CD14-positive monocyte (primary cell): ENCODE measurements around the gene GLB1L3. TPM values are rescaled to one million over a fixed set of nuclear protein-coding genes. Genes with fewer than 3 reads are reported as not detected.

Experiments
- DNase-seq, 3 donors: peaks; one replicate each; pipeline ENCODE4 v3.0.0-alpha.2; 2011 to 2022
- H2AFZ ChIP-seq: 2 replicates; pipeline ENCODE4 v1.6.0; 2012; ENCODE audit warnings: mild to moderate bottlenecking, low read depth, low read length, inconsistent platforms; ENCODE audit not compliant: insufficient read depth, poor library complexity, severe bottlenecking
- H3K27ac ChIP-seq, 2 donors: 1 replicate in 1 of 2; 2 replicates in 1 of 2; pipeline ENCODE4 v1.5.1; 2012 to 2013; ENCODE audit warnings: low read length in 2 of 2, control low read depth in 1 of 2, inconsistent platforms in 1 of 2, low read depth in 1 of 2, mild to moderate bottlenecking in 1 of 2
- H3K27me3 ChIP-seq, 2 donors: one replicate each; pipeline versions ENCODE4 v1.6.0 to v1.6.1; 2011 to 2013; ENCODE audit warnings: low read length in 2 of 2; ENCODE audit not compliant: control insufficient read depth in 2 of 2, insufficient read depth in 2 of 2
- H3K36me3 ChIP-seq, 2 donors: replicated peaks in 1 of 2; 1 replicate in 1 of 2; 2 replicates in 1 of 2; pipeline versions ENCODE4 v1.5.1 to v1.6.1; 2012 to 2013; ENCODE audit warnings: low read length in 2 of 2, control low read depth in 1 of 2, inconsistent platforms in 1 of 2, mild to moderate bottlenecking in 1 of 2; ENCODE audit not compliant: insufficient read depth in 2 of 2, control insufficient read depth in 1 of 2
- H3K4me1 ChIP-seq, 2 donors: 1 replicate in 1 of 2; 2 replicates in 1 of 2; pipeline versions ENCODE4 v1.5.1 to v1.6.1; 2012 to 2013; ENCODE audit warnings: low read length in 2 of 2, control low read depth in 1 of 2, inconsistent platforms in 1 of 2, mild to moderate bottlenecking in 1 of 2, moderate library complexity in 1 of 2; ENCODE audit not compliant: insufficient read depth in 2 of 2, control insufficient read depth in 1 of 2
- H3K4me2 ChIP-seq: replicated peaks from 2 replicates; pipeline ENCODE3; 2012; ENCODE audit warnings: low read length, moderate library complexity, mild to moderate bottlenecking; ENCODE audit not compliant: poor library complexity, severe bottlenecking; ENCODE audit errors: extremely low read depth
- H3K4me3 ChIP-seq, 3 experiments: fragments of 200-600 bp in 1 of 3; sonication (generic) in 1 of 3; replicated peaks in 1 of 3; 1 replicate in 2 of 3; 2 replicates in 1 of 3; pipeline ENCODE4 v1.5.1; 2011 to 2013; ENCODE audit warnings: low read length in 3 of 3, mild to moderate bottlenecking in 3 of 3, control low read depth in 2 of 3, low read depth in 2 of 3, inconsistent platforms in 1 of 3, moderate library complexity in 1 of 3
- H3K79me2 ChIP-seq: 2 replicates; pipeline ENCODE4 v1.6.0; 2012; ENCODE audit warnings: mild to moderate bottlenecking, control low read depth, inconsistent platforms, low read length, moderate library complexity; ENCODE audit not compliant: insufficient read depth
- H3K9ac ChIP-seq: 2 replicates; pipeline ENCODE4 v1.6.0; 2017; ENCODE audit warnings: low read length, mild to moderate bottlenecking; ENCODE audit not compliant: insufficient read depth, poor library complexity, severe bottlenecking
- H3K9me3 ChIP-seq, 2 donors: replicated peaks in 1 of 2; 1 replicate in 1 of 2; 2 replicates in 1 of 2; pipeline versions ENCODE4 v1.5.1 to v1.6.1; 2012 to 2013; ENCODE audit warnings: low read length in 2 of 2, control low read depth in 1 of 2; ENCODE audit not compliant: control insufficient read depth in 1 of 2, insufficient read depth in 1 of 2
- H4K20me1 ChIP-seq: 2 replicates; pipeline ENCODE4 v1.6.0; 2012; ENCODE audit warnings: mild to moderate bottlenecking, low read length, control low read depth, moderate library complexity; ENCODE audit not compliant: insufficient read depth
- H3K27ac Mint-ChIP-seq, 7 donors: one replicate each; pipeline ENCODE4 v1.8.0; 2020; ENCODE audit warnings: mild to moderate bottlenecking in 7 of 7, mixed read lengths in 7 of 7, moderate library complexity in 6 of 7, inconsistent platforms in 2 of 7
- H3K27me3 Mint-ChIP-seq, 3 donors: one replicate each; pipeline ENCODE4 v1.8.0; 2021 to 2022; ENCODE audit warnings: low read depth in 3 of 3, mild to moderate bottlenecking in 3 of 3, mixed read lengths in 3 of 3, moderate library complexity in 3 of 3, inconsistent platforms in 1 of 3
- H3K36me3 Mint-ChIP-seq, 2 donors: one replicate each; pipeline ENCODE4 v1.8.0; 2020; ENCODE audit warnings: mixed read lengths in 2 of 2, inconsistent platforms in 1 of 2, mild to moderate bottlenecking in 1 of 2
- H3K4me1 Mint-ChIP-seq: one replicate; pipeline ENCODE4 v1.8.0; 2020; ENCODE audit warnings: mild to moderate bottlenecking, mixed read lengths
- H3K4me3 Mint-ChIP-seq, 2 donors: one replicate each; pipeline ENCODE4 v1.8.0; 2020; ENCODE audit warnings: mild to moderate bottlenecking in 2 of 2, mixed read lengths in 2 of 2, moderate library complexity in 1 of 2
- H3K9me3 Mint-ChIP-seq, 7 donors: one replicate each; pipeline ENCODE4 v1.8.0; 2020 to 2022; ENCODE audit warnings: mixed read lengths in 7 of 7, mild to moderate bottlenecking in 6 of 7, moderate library complexity in 6 of 7, inconsistent platforms in 2 of 7
- WGBS: methylation state at CpG from one replicate; pipeline ENCODE4 v1.1.5; 2013; ENCODE audit warnings: missing lambda C conversion rate; ENCODE audit not compliant: insufficient coverage; 5-methylcytosine and 5-hydroxymethylcytosine counted together
- intact Hi-C, 2 donors: fragments of 100-400 bp; cut with micrococcal nuclease; formaldehyde crosslinking; loops; one replicate each; pipeline versions ENCODE4 v1.15.0 to v1.15.1; 2023
- polyA plus RNA-seq, 3 donors: library from polyadenylated mRNA; depleted of rRNA in 1 of 3; unstranded in 2 of 3; stranded (reverse) in 1 of 3; fragments of 300-500 nt in 2 of 3; fragments of >200 nt in 1 of 3; fragmentation: Illumina TruSeq in 2 of 3; gene quantifications; 1 replicate in 2 of 3; 2 replicates in 1 of 3; pipeline ENCODE4 v1.2.3, GENCODE V29; 2012 to 2021
- TF ChIP-seq, protein P1 (sequence below): fragments of 200-600 bp; IDR thresholded peaks from one replicate; pipeline ENCODE4 v1.8.0; 2022; ENCODE audit warnings: antibody characterized with exemption, mild to moderate bottlenecking

GLB1L3 gene
- polyA plus RNA-seq, 3 donors = not detected

DNA sequence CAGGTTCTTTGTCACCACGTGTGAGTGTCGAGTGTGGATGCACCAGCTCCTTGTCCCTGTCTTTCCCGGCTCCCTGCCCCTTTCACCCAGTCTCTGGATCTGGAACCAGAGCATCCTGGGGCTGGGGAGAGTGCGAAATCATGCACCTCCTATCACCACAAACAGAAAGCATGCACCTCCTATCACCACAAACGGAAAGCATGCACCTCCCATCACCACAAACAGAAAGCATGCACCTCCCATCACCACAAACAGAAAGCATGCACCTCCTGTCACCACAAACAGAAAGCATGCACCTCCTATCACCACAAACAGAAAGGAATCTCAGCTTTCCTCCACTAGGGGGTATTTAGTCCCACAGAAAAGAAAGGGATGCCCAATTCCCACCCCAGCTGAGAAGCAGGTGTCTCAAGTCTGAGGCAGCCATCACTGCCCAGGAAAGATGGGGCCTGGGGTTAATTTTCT, 5.9 kb upstream of the GLB1L3 start:
- Histone ChIP-seq H3K9ac (no peak overlapping the region), H3K27ac (no peak overlapping the region), H3K9me3 (peaks cover 0 to 2% of the 10 kb centered on the region in 2 donors), H3K4me2 (no peak overlapping the region), H3K79me2 (no peaks in the 10 kb centered on the region), H3K27me3 (peaks cover 47 to 73% of the 10 kb centered on the region in 2 donors), H3K36me3 (peaks cover 0 to under 1% of the 10 kb centered on the region in 2 donors), H3K4me3 (no peak overlapping the region), H2AFZ (no peak overlapping the region), H3K4me1 (peaks cover 16 to 25% of the 10 kb centered on the region in 2 donors), H4K20me1 (no peaks in the 10 kb centered on the region)
- WGBS = 44% methylated on average over 5 of the region's 5 CpGs
- Mint-ChIP-seq H3K4me3 (peak overlapping the region in 1 of 2 donors; percentile 61), H3K36me3 (peaks cover 4 to 9% of the 10 kb centered on the region in 2 donors), H3K9me3 (peaks cover 0 to 5% (median under 1%) of the 10 kb centered on the region in 7 donors), H3K27ac (no peak overlapping the region), H3K27me3 (peaks cover 72 to 79% (median 74%) of the 10 kb centered on the region in 3 donors), H3K4me1 (peaks cover 33% of the 10 kb centered on the region)
- DNase-seq = no peak
- TF ChIP-seq, protein P1, sequence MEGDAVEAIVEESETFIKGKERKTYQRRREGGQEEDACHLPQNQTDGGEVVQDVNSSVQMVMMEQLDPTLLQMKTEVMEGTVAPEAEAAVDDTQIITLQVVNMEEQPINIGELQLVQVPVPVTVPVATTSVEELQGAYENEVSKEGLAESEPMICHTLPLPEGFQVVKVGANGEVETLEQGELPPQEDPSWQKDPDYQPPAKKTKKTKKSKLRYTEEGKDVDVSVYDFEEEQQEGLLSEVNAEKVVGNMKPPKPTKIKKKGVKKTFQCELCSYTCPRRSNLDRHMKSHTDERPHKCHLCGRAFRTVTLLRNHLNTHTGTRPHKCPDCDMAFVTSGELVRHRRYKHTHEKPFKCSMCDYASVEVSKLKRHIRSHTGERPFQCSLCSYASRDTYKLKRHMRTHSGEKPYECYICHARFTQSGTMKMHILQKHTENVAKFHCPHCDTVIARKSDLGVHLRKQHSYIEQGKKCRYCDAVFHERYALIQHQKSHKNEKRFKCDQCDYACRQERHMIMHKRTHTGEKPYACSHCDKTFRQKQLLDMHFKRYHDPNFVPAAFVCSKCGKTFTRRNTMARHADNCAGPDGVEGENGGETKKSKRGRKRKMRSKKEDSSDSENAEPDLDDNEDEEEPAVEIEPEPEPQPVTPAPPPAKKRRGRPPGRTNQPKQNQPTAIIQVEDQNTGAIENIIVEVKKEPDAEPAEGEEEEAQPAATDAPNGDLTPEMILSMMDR = no peak
- intact Hi-C loops = no loop called here

DNA sequence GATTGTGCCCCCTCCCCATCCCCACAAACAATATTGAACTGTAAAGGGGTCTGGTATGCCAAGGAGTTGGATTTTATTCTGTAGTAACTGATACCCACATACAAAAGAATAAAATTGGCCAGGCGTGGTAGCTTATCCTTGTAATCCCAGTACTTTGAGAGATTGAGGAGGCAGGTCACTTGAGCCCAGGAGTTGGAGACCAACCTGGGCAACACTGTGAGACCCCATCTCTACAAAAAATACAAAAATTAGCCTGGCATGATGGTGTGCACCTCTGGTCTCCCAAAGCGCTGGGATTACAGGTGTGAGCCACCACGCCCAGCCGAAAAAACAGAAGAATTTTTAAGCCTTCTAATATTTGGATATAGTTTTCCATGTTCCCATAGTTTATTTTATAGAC, 4.2 kb upstream of the GLB1L3 start:
- H2AFZ ChIP-seq = no peak overlapping the region
- Mint-ChIP-seq H3K4me3 (peak overlapping the region in 1 of 2 donors; percentile 67), H3K27me3 (peaks cover 81 to 86% (median 83%) of the 10 kb centered on the region in 3 donors), H3K27ac (no peak overlapping the region), H3K4me1 (peaks cover 29% of the 10 kb centered on the region), H3K36me3 (peaks cover 2 to 3% of the 10 kb centered on the region in 2 donors), H3K9me3 (peaks cover 0 to 10% (median 6%) of the 10 kb centered on the region in 7 donors)
- H4K20me1 ChIP-seq = no peaks in the 10 kb centered on the region
- no peak overlapping the region for H3K9ac ChIP-seq
- no peaks in the 10 kb centered on the region for H3K36me3 ChIP-seq
- H3K4me1 ChIP-seq = peaks cover 22% of the 10 kb centered on the region in 2 donors
- no peak overlapping the region for H3K4me2 ChIP-seq
- DNase-seq = no peak
- H3K27ac ChIP-seq = no peak overlapping the region
- no peak overlapping the region for H3K4me3 ChIP-seq
- intact Hi-C loops = no loop called here
- no CpG with 5 or more reads among the region's 4 CpGs for WGBS
- H3K79me2 ChIP-seq = no peaks in the 10 kb centered on the region
- peaks cover 0 to 11% of the 10 kb centered on the region in 2 donors for H3K9me3 ChIP-seq
- TF ChIP-seq, protein P1 = no peak
- H3K27me3 ChIP-seq = peaks cover 61 to 86% of the 10 kb centered on the region in 2 donors
